CD4-positive, alpha-beta T cell treated with Interleukin-15 for 4 hours (primary cell): ENCODE data around the gene ANLN.
"Not testable (repeated sequence)": the region's sequence is repeated elsewhere in the genome, so short reads cannot be mapped to it uniquely, and the experiment has no call there.

ENCODE experiments used
- DNase-seq: peaks from one replicate; pipeline ENCODE4 v3.0.0-alpha.2; 2020; ENCODE audit warnings: low spot score

The ANLN gene

GRCh38 chr7:36466001-36466400 is 76.3 kb downstream of the ANLN start:
- not testable (repeated sequence) for DNase-seq

- no peak for DNase-seq
Observed at GRCh38 chr7:36468370-36469101, 78.9 kb downstream of the ANLN start.

- DNase-seq: no peak
Observed at GRCh38 chr7:36469236-36469635, 79.6 kb downstream of the ANLN start.

GRCh38 chr7:36472141-36472729 is 82.6 kb downstream of the ANLN start:
- no peak for DNase-seq

GRCh38 chr7:36473454-36474282 is 84.0 kb downstream of the ANLN start:
- no peak for DNase-seq

GRCh38 chr7:36474283-36475010 is 84.8 kb downstream of the ANLN start:
- no peak for DNase-seq

- no peak for DNase-seq
Observed at GRCh38 chr7:36475011-36475342, 85.3 kb downstream of the ANLN start.

- no peak for DNase-seq
Observed at GRCh38 chr7:36475381-36475780, 85.7 kb downstream of the ANLN start.

GRCh38 chr7:36478745-36479144 is 89.1 kb downstream of the ANLN start:
- DNase-seq: no peak

- not testable (repeated sequence) for DNase-seq
Observed at GRCh38 chr7:36483853-36484252, 94.2 kb downstream of the ANLN start.

- no peak for DNase-seq
Observed at GRCh38 chr7:36484265-36484664, 94.6 kb downstream of the ANLN start.

GRCh38 chr7:36486336-36486735 is 96.7 kb downstream of the ANLN start:
- DNase-seq: no peak

GRCh38 chr7:36487756-36488336 is 98.2 kb downstream of the ANLN start:
- DNase-seq: peak; percentile 63

GRCh38 chr7:36488672-36489071 is 99.0 kb downstream of the ANLN start:
- DNase-seq: not testable (repeated sequence)

GRCh38 chr7:36490419-36490830 is 100.8 kb downstream of the ANLN start:
- no peak for DNase-seq

GRCh38 chr7:36491317-36491716 is 101.7 kb downstream of the ANLN start:
- DNase-seq: no peak

- DNase-seq: no peak
Observed at GRCh38 chr7:36496576-36496975, 106.9 kb downstream of the ANLN start.

GRCh38 chr7:36497176-36497575 is 107.5 kb downstream of the ANLN start:
- DNase-seq: not testable (repeated sequence)

GRCh38 chr7:36497775-36498174 is 108.1 kb downstream of the ANLN start:
- DNase-seq: no peak
